Neuronal stem cell (in vitro differentiated cells): ENCODE data around the gene ARL4A.

ENCODE experiments used
- DNase-seq: peaks from one replicate; pipeline ENCODE4 v3.0.0-alpha.2; 2013; ENCODE audit warnings: low spot score
- H2AFZ ChIP-seq: one replicate; pipeline ENCODE4 v1.6.1; 2013; ENCODE audit warnings: mild to moderate bottlenecking, low read length, inconsistent platforms
- H2AK5ac ChIP-seq: 2 replicates; pipeline ENCODE4 v1.6.1; 2013; ENCODE audit warnings: low read depth, mild to moderate bottlenecking, inconsistent platforms, low read length, moderate library complexity, mixed read lengths
- H2BK120ac ChIP-seq: 2 replicates; pipeline ENCODE4 v1.6.1; 2013; ENCODE audit warnings: low read depth, mild to moderate bottlenecking, inconsistent platforms, low read length, moderate library complexity, mixed read lengths
- H2BK12ac ChIP-seq: one replicate; pipeline ENCODE4 v1.6.1; 2013; ENCODE audit warnings: low read length, inconsistent platforms
- H2BK15ac ChIP-seq: 2 replicates; pipeline ENCODE4 v1.6.1; 2013; ENCODE audit warnings: mild to moderate bottlenecking, low read length, inconsistent platforms, mixed read lengths
- H2BK5ac ChIP-seq: one replicate; pipeline ENCODE4 v1.6.1; 2013; ENCODE audit warnings: inconsistent platforms, mild to moderate bottlenecking, low read length, moderate library complexity
- H3K14ac ChIP-seq: one replicate; pipeline ENCODE4 v1.6.1; 2013; ENCODE audit warnings: low read length, inconsistent platforms
- H3K18ac ChIP-seq: 2 replicates; pipeline ENCODE4 v1.6.1; 2013; ENCODE audit warnings: low read length, inconsistent platforms
- H3K23ac ChIP-seq: 2 replicates; pipeline ENCODE4 v1.6.1; 2013; ENCODE audit warnings: low read depth, mild to moderate bottlenecking, mixed read lengths, low read length, inconsistent platforms; ENCODE audit not compliant: poor library complexity
- H3K27ac ChIP-seq: replicated peaks from 3 replicates; pipeline ENCODE4 v1.5.1; 2013; ENCODE audit warnings: low read length, inconsistent platforms
- H3K27me3 ChIP-seq, 3 experiments: 2 replicates each; pipeline ENCODE4 v1.6.1; 2013; ENCODE audit warnings: low read length in 3 of 3, mild to moderate bottlenecking in 2 of 3, inconsistent platforms in 1 of 3, low read depth in 1 of 3, mixed read lengths in 1 of 3, moderate library complexity in 1 of 3; ENCODE audit not compliant: control insufficient read depth in 3 of 3, insufficient read depth in 3 of 3
- H3K36me3 ChIP-seq, 2 donors: replicated peaks in 1 of 2; 2 replicates each; pipeline ENCODE4 v1.6.1; 2013; ENCODE audit warnings: low read length in 2 of 2; ENCODE audit not compliant: control insufficient read depth in 2 of 2, insufficient read depth in 2 of 2
- H3K4ac ChIP-seq: 2 replicates; pipeline ENCODE4 v1.6.1; 2013; ENCODE audit warnings: inconsistent platforms, mild to moderate bottlenecking, low read length, moderate library complexity
- H3K4me1 ChIP-seq, 2 donors: 1 replicate in 1 of 2; 2 replicates in 1 of 2; pipeline ENCODE4 v1.6.1; 2013; ENCODE audit warnings: low read length in 2 of 2, low read depth in 1 of 2; ENCODE audit not compliant: control insufficient read depth in 2 of 2, insufficient read depth in 1 of 2
- H3K4me2 ChIP-seq: one replicate; pipeline ENCODE4 v1.6.1; 2013; ENCODE audit warnings: mild to moderate bottlenecking, low read length, inconsistent platforms; ENCODE audit not compliant: insufficient read depth, poor library complexity, severe bottlenecking
- H3K4me3 ChIP-seq, 2 donors: 2 replicates each; pipeline ENCODE4 v1.5.1; 2013; ENCODE audit warnings: low read length in 2 of 2, mild to moderate bottlenecking in 2 of 2, inconsistent platforms in 1 of 2, moderate library complexity in 1 of 2
- H3K79me1 ChIP-seq: one replicate; pipeline ENCODE4 v1.6.1; 2013; ENCODE audit warnings: low read depth, mild to moderate bottlenecking, inconsistent platforms, low read length, moderate library complexity
- H3K9ac ChIP-seq: one replicate; pipeline ENCODE4 v1.6.1; 2013; ENCODE audit warnings: mild to moderate bottlenecking, low read depth, low read length, inconsistent platforms; ENCODE audit not compliant: poor library complexity
- H3K9me3 ChIP-seq, 2 donors: replicated peaks in 1 of 2; 2 replicates each; pipeline versions ENCODE3 to v1.6.1; 2013; ENCODE audit warnings: low read length in 2 of 2, mild to moderate bottlenecking in 2 of 2, inconsistent platforms in 1 of 2, low read depth in 1 of 2, mixed read lengths in 1 of 2, moderate library complexity in 1 of 2; ENCODE audit not compliant: control insufficient read depth in 2 of 2, insufficient read depth in 1 of 2
- H4K8ac ChIP-seq: one replicate; pipeline ENCODE4 v1.6.1; 2013; ENCODE audit warnings: low read depth, mild to moderate bottlenecking, inconsistent platforms, low read length, moderate library complexity
- H4K91ac ChIP-seq: one replicate; pipeline ENCODE4 v1.6.1; 2013; ENCODE audit warnings: low read length, low read depth, mild to moderate bottlenecking, inconsistent platforms; ENCODE audit not compliant: poor library complexity
- WGBS, 2 donors: extraction: QIAGEN DNeasy Blood & Tissue Kit; methylation state at CpG; one replicate each; pipeline ENCODE4 v1.1.7; 2013; ENCODE audit warnings: missing lambda C conversion rate in 2 of 2, mixed read lengths in 1 of 2; ENCODE audit not compliant: insufficient read length in 2 of 2, insufficient replicate concordance in 1 of 2; ENCODE audit errors: extremely low coverage in 2 of 2; 5-methylcytosine and 5-hydroxymethylcytosine counted together

The ARL4A gene

DNA sequence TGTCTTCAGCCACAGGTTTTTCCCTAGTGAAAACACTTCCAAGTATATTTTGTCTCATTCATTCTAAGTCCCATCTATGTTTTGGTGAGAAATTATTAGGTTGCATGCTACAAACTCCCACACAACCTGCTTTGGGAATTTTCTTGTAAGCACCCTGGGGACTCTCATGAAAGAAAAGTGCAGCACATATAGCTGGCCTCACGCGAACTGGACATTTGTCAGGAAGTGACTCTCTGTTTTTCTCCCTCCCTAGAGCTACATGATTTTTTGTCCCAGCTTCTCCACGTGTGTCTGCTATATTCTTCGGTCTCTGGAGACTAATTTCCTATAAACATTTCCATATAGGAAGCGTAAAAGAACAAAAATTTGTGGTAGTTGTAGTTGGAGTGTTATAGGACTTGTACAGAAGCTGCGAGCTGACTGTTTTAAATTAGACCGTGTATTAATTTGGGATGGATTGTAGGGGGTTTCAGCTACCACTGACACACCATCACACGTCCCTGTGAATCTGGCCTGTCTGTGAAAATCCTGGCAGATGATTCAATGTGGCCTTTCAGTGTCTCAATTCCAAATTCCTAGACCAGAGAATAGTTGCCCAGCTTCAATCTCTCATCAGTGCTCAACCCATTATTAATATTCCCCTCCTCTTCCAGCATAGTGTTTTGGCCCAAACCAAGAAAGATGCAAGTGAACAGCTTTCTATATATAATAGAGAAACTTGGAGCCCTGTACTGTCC is 40.2 kb downstream of the ARL4A start:
- Histone ChIP-seq H3K9me3 (no peaks in the 10 kb centered on the region), H2BK120ac (no peak overlapping the region), H3K27me3 (no peaks in the 10 kb centered on the region), H2BK15ac (no peak overlapping the region), H3K4me3 (no peak overlapping the region), H3K4ac (no peak overlapping the region), H3K18ac (no peak overlapping the region), H2BK12ac (no peak overlapping the region), H2AFZ (peak overlapping the region; percentile 27), H3K79me1 (no peaks in the 10 kb centered on the region), H3K27ac (no peak overlapping the region), H4K91ac (no peak overlapping the region), H4K8ac (no peak overlapping the region), H3K36me3 (no peaks in the 10 kb centered on the region), H2AK5ac (no peak overlapping the region), H2BK5ac (no peak overlapping the region), H3K9ac (no peak overlapping the region), H3K23ac (no peak overlapping the region), H3K14ac (no peak overlapping the region), H3K4me2 (no peak overlapping the region), H3K4me1 (peaks cover 2 to 7% of the 10 kb centered on the region in 2 donors)
- WGBS, 2 donors: no CpG with 5 or more reads among the region's 8 CpGs
- no peak for DNase-seq

DNA sequence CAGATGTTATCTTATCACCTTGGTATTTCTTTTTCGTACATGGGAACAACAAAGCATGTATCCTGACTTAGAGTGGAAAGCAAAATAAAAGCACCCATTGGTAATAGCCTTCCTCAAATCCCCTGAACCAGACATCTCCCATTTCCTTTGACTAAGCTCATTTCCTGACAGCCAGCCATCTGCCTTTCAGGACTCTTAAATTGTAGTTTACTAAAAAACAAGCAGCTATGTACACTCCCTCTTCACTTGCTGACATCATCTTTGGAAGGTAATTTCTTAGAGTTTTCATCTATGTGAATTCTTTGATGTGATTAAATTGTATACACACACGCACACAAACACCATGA is 40.7 kb downstream of the ARL4A start:
- Histone ChIP-seq H2AK5ac (no peak overlapping the region), H2BK12ac (no peak overlapping the region), H3K4me2 (no peak overlapping the region), H3K23ac (no peak overlapping the region), H3K27me3 (no peaks in the 10 kb centered on the region), H2BK5ac (no peak overlapping the region), H4K8ac (no peak overlapping the region), H3K4me1 (peaks cover 2 to 7% of the 10 kb centered on the region in 2 donors), H2AFZ (peak overlapping the region; percentile 27), H3K9me3 (no peaks in the 10 kb centered on the region), H4K91ac (no peak overlapping the region), H3K4ac (no peak overlapping the region), H2BK15ac (no peak overlapping the region), H3K4me3 (no peak overlapping the region), H2BK120ac (no peak overlapping the region), H3K79me1 (no peaks in the 10 kb centered on the region), H3K9ac (no peak overlapping the region), H3K27ac (no peak overlapping the region), H3K14ac (no peak overlapping the region), H3K18ac (no peak overlapping the region), H3K36me3 (no peaks in the 10 kb centered on the region)
- no peak for DNase-seq
- no CpG with 5 or more reads among the region's 2 CpGs for WGBS, 2 donors

GRCh38 chr7:12729112-12729511 is 41.7 kb downstream of the ARL4A start:
- no CpG with 5 or more reads among the region's 7 CpGs for WGBS, 2 donors
- Histone ChIP-seq H3K4me3 (no peak overlapping the region), H2BK15ac (no peak overlapping the region), H3K27me3 (no peaks in the 10 kb centered on the region), H3K4ac (no peak overlapping the region), H3K9me3 (no peaks in the 10 kb centered on the region), H3K14ac (no peak overlapping the region), H2BK120ac (no peak overlapping the region), H3K36me3 (no peaks in the 10 kb centered on the region), H3K18ac (no peak overlapping the region), H3K27ac (no peak overlapping the region), H2AK5ac (no peak overlapping the region), H2BK5ac (no peak overlapping the region), H4K91ac (no peak overlapping the region), H3K4me2 (no peak overlapping the region), H3K9ac (no peak overlapping the region), H3K4me1 (peaks cover 2 to 7% of the 10 kb centered on the region in 2 donors), H2BK12ac (no peak overlapping the region), H4K8ac (peak overlapping the region; percentile 86), H3K23ac (no peak overlapping the region), H3K79me1 (no peaks in the 10 kb centered on the region), H2AFZ (peak overlapping the region; percentile 37)
- no peak for DNase-seq

DNA sequence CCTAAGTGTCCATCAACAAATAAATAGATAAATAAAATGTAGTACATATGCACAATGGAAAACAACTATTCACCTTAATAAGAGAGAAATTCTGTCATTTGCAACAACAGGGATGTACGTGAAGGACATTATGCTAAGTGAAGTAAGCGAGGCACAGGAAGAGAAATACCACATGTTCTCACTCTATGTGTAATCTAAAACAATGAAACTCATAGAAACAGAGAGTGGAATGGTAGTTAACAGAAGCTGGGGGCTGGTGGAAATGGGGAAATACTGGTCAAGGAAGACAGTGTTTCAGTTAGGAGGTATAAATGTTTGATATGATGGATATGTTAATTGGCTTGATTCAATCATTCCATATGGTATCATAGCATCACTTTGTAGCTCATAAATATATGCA is 43.1 kb downstream of the ARL4A start:
- H3K14ac ChIP-seq: no peak overlapping the region
- H3K4ac ChIP-seq: no peak overlapping the region
- no peak overlapping the region for H2BK12ac ChIP-seq
- H2BK5ac ChIP-seq: no peak overlapping the region
- H3K18ac ChIP-seq: no peak overlapping the region
- H3K4me3 ChIP-seq: no peak overlapping the region
- H2BK120ac ChIP-seq: no peak overlapping the region
- no peak overlapping the region for H4K91ac ChIP-seq
- H3K36me3 ChIP-seq: no peaks in the 10 kb centered on the region
- no peak overlapping the region for H3K9ac ChIP-seq
- H3K4me2 ChIP-seq: no peak overlapping the region
- no peak overlapping the region for H2BK15ac ChIP-seq
- H3K9me3 ChIP-seq: no peaks in the 10 kb centered on the region
- H3K4me1 ChIP-seq: peaks cover 2 to 7% of the 10 kb centered on the region in 2 donors
- DNase-seq: no peak
- no peak overlapping the region for H2AFZ ChIP-seq
- no peak overlapping the region for H2AK5ac ChIP-seq
- H3K23ac ChIP-seq: no peak overlapping the region
- no CpG with 5 or more reads among the region's 2 CpGs for WGBS, 2 donors
- H4K8ac ChIP-seq: no peak overlapping the region
- H3K27ac ChIP-seq: no peak overlapping the region
- H3K27me3 ChIP-seq: no peaks in the 10 kb centered on the region
- no peaks in the 10 kb centered on the region for H3K79me1 ChIP-seq
